IMR-90 (cell line): Measurements from ENCODE around the gene CD33. TPM values are rescaled to one million over a fixed set of nuclear protein-coding genes. Genes with fewer than 3 reads are reported as not detected.

Experiments used
- ATAC-seq: fragments of 200-7000 bp; cut with Tn5 transposase; 2 replicates; pipeline ENCODE4 v1.9.1; 2020; ENCODE audit warnings: low read depth, mild to moderate bottlenecking, moderate library complexity
- BruUV-seq: library from RNA; stranded (reverse); fragments of 400-500 nt; replicated peaks from 2 replicates; lab custom pipeline; 2021; lab: Mats Ljungman, UMichigan
- CTCF ChIA-PET: fragments of 300-600 bp; formaldehyde crosslinking; extraction: SDS; loops from one replicate; lab custom pipeline; 2021; ENCODE audit warnings: antibody characterized with exemption; lab: Yijun Ruan, JAX
- POLR2A ChIA-PET: fragments of 300-600 bp; sonication (Branson Sonifier 250); formaldehyde crosslinking; loops from one replicate; lab custom pipeline; 2022; ENCODE audit warnings: antibody characterized with exemption; ENCODE audit not compliant: unreplicated experiment; lab: Charles Lee
- DNase-seq: peaks from one replicate; pipeline ENCODE4 v3.0.0; 2013
- H2AFZ ChIP-seq: replicated peaks from 2 replicates; pipeline ENCODE3; 2013; ENCODE audit warnings: low read length, mild to moderate bottlenecking; ENCODE audit not compliant: poor library complexity
- H2AK5ac ChIP-seq: 2 replicates; pipeline ENCODE4 v1.6.1; 2013; ENCODE audit warnings: low read depth, low read length, inconsistent platforms
- H2AK9ac ChIP-seq: replicated peaks from 2 replicates; pipeline ENCODE3; 2013; ENCODE audit warnings: mild to moderate bottlenecking, low read depth, low read length, moderate library complexity; ENCODE audit not compliant: poor library complexity
- H2BK120ac ChIP-seq: 2 replicates; pipeline ENCODE4 v1.6.1; 2013; ENCODE audit warnings: low read depth, low read length, inconsistent platforms
- H2BK15ac ChIP-seq: 3 replicates; pipeline ENCODE4 v1.6.1; 2013; ENCODE audit warnings: low read depth, low read length, inconsistent platforms
- H2BK20ac ChIP-seq: 2 replicates; pipeline ENCODE4 v1.6.1; 2013; ENCODE audit warnings: low read depth, mild to moderate bottlenecking, inconsistent platforms, low read length, moderate library complexity
- H2BK5ac ChIP-seq: 2 replicates; pipeline ENCODE4 v1.6.1; 2013; ENCODE audit warnings: mild to moderate bottlenecking, low read depth, low read length, inconsistent platforms; ENCODE audit not compliant: poor library complexity, severe bottlenecking
- H3K14ac ChIP-seq: replicated peaks from 2 replicates; pipeline ENCODE4 v1.6.1; 2013; ENCODE audit warnings: low read depth, low read length, inconsistent platforms
- H3K18ac ChIP-seq: 2 replicates; pipeline ENCODE4 v1.6.1; 2013; ENCODE audit warnings: low read depth, low read length, control low read depth
- H3K23ac ChIP-seq: 2 replicates; pipeline ENCODE4 v1.6.1; 2013; ENCODE audit warnings: low read depth, low read length, inconsistent platforms
- H3K27ac ChIP-seq: 2 replicates; pipeline ENCODE4 v1.5.1; 2013; ENCODE audit warnings: mild to moderate bottlenecking, control low read depth, low read length; ENCODE audit not compliant: insufficient read depth
- H3K27me3 ChIP-seq: 2 replicates; pipeline ENCODE4 v1.6.1; 2013; ENCODE audit warnings: low read length; ENCODE audit not compliant: control insufficient read depth, insufficient read depth
- H3K36me3 ChIP-seq: 2 replicates; pipeline ENCODE4 v1.6.1; 2013; ENCODE audit warnings: low read length, mixed read lengths; ENCODE audit not compliant: control insufficient read depth, insufficient read depth
- H3K4ac ChIP-seq: 2 replicates; pipeline ENCODE4 v1.6.1; 2013; ENCODE audit warnings: low read depth, low read length, inconsistent platforms
- H3K4me1 ChIP-seq: 2 replicates; pipeline ENCODE4 v1.6.1; 2013; ENCODE audit warnings: low read length, mixed read lengths; ENCODE audit not compliant: control insufficient read depth, insufficient read depth
- H3K4me2 ChIP-seq: 2 replicates; pipeline ENCODE4 v1.6.1; 2013; ENCODE audit warnings: low read depth, mild to moderate bottlenecking, control low read depth, low read length, moderate library complexity
- H3K4me3 ChIP-seq: 2 replicates; pipeline ENCODE4 v1.5.1; 2013; ENCODE audit warnings: low read depth, mild to moderate bottlenecking, control low read depth, low read length, moderate library complexity; ENCODE audit not compliant: insufficient read depth
- H3K56ac ChIP-seq: 2 replicates; pipeline ENCODE4 v1.6.1; 2013; ENCODE audit warnings: low read length, inconsistent platforms; ENCODE audit not compliant: insufficient read depth; ENCODE audit errors: extremely low read depth
- H3K79me1 ChIP-seq, 2 experiments: 2 replicates each; pipeline ENCODE4 v1.6.1; 2013; ENCODE audit warnings: low read length in 2 of 2, inconsistent platforms in 1 of 2, low read depth in 1 of 2
- H3K9ac ChIP-seq: 2 replicates; pipeline ENCODE4 v1.6.1; 2013; ENCODE audit warnings: low read depth, low read length, control low read depth
- H3K9me1 ChIP-seq: 2 replicates; pipeline ENCODE4 v1.6.1; 2013; ENCODE audit warnings: low read length, inconsistent platforms; ENCODE audit not compliant: insufficient read depth
- H3K9me3 ChIP-seq: 2 replicates; pipeline ENCODE4 v1.6.1; 2013; ENCODE audit warnings: low read length; ENCODE audit not compliant: control insufficient read depth, insufficient read depth
- H4K20me1 ChIP-seq: 2 replicates; pipeline ENCODE4 v1.6.1; 2013; ENCODE audit warnings: low read length, inconsistent platforms; ENCODE audit not compliant: insufficient read depth
- H4K5ac ChIP-seq: 2 replicates; pipeline ENCODE4 v1.6.1; 2013; ENCODE audit warnings: mild to moderate bottlenecking, low read depth, low read length, control low read depth
- H4K8ac ChIP-seq, 2 experiments: 2 replicates each; pipeline ENCODE4 v1.6.1; 2013; ENCODE audit warnings: low read depth in 2 of 2, low read length in 2 of 2, control low read depth in 1 of 2, inconsistent platforms in 1 of 2
- H4K91ac ChIP-seq: 2 replicates; pipeline ENCODE4 v1.6.1; 2013; ENCODE audit warnings: low read depth, low read length, inconsistent platforms; ENCODE audit not compliant: insufficient read depth
- FOS ChIP-seq: fragments of 150-350 bp; IDR thresholded peaks from 2 replicates; pipeline ENCODE4 v1.6.1; 2016; ENCODE audit warnings: low read depth, low read length
- MAZ ChIP-seq: IDR thresholded peaks from 2 replicates; pipeline ENCODE4 v1.6.1; 2012; ENCODE audit warnings: low read depth, mild to moderate bottlenecking, low read length, improper control_type of control experiment, moderate library complexity, borderline replicate concordance
- MXI1 ChIP-seq: IDR thresholded peaks from 2 replicates; pipeline ENCODE4 v1.6.1; 2012; ENCODE audit warnings: low read depth, mild to moderate bottlenecking, low read length, moderate library complexity, borderline replicate concordance
- POLR2A ChIP-seq: IDR thresholded peaks from 2 replicates; pipeline ENCODE4 v1.6.1; 2012; ENCODE audit warnings: mild to moderate bottlenecking, low read depth, low read length
- RAD21 ChIP-seq: IDR thresholded peaks from 2 replicates; pipeline ENCODE4 v1.6.1; 2012; ENCODE audit warnings: low read length, improper control_type of control experiment
- SMC3 ChIP-seq: fragments of 150-350 bp; IDR thresholded peaks from 2 replicates; pipeline ENCODE4 v1.6.1; 2016; ENCODE audit warnings: low read depth, mild to moderate bottlenecking, antibody characterized with exemption, low read length, moderate library complexity
- WGBS, 2 experiments: methylation state at CpG; one replicate each; pipeline versions ENCODE4 v1.1.5 to v1.1.7; 2013; ENCODE audit warnings: missing lambda C conversion rate in 2 of 2; ENCODE audit not compliant: insufficient read length in 1 of 2; ENCODE audit errors: extremely low coverage in 2 of 2; 5-methylcytosine and 5-hydroxymethylcytosine counted together
- dilution Hi-C: fragments of 300-500 bp; cut with HindIII; formaldehyde crosslinking; loops from one replicate; pipeline ENCODE4 v1.14.3; 2018; ENCODE audit warnings: low sequenced_read_pairs; ENCODE audit not compliant: unreplicated experiment
- in situ Hi-C: fragments of 300-500 bp; cut with MboI; formaldehyde crosslinking; loops from 3 replicates; pipeline ENCODE4 v1.14.3; 2019; ENCODE audit warnings: low sequenced_read_pairs, inconsistent platforms, mixed read lengths
- intact Hi-C: fragments of 100-400 bp; cut with micrococcal nuclease; formaldehyde crosslinking; loops from 2 replicates; pipeline ENCODE4 v1.10.0; 2022
- polyA plus RNA-seq, 3 experiments: library from polyadenylated mRNA; depleted of rRNA; stranded (reverse); fragments of >200 nt; gene quantifications; 2 replicates each; pipeline ENCODE4 v1.2.3, GENCODE V29; 2012; ENCODE audit warnings: low replicate concordance in 1 of 3
- total RNA-seq: library from RNA; depleted of rRNA; stranded (reverse); fragments of >200 nt; gene quantifications from 2 replicates; pipeline ENCODE4 v1.2.3, GENCODE V29; 2012

Gene CD33
- total and polyA plus RNA-seq, 2 of the 4 experiments (the other 2 are of a cell fraction): not detected

DNA sequence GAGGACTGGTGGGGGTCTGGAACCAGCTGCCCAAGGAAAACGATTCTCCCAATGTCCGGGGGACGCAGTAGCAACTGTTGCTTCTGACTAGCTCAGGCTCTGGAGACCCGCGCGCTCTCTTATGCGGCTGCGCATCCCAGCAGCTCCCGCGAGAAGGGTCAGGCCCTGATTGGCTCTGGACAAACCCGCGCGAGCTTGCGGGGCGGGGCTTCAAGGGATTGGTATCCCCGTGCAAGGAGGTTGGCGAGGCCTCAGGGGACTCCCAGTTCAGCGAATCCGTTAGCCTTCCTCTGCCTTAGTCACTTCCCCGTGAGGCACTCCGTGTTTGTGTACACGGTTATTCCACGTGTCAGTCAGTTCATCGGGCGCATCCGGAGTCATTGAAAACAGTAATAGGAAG is 46.2 kb downstream of the CD33 start:
- no TSS peak for BruUV-seq
- no peak overlapping the region for H2AK9ac ChIP-seq
- CTCF ChIA-PET: interaction anchor here (0.9 to 1.4 kb wide), 2 partner anchors 12 to 13 kb away, joined by 3 read pairs; no protein-coding TSS in a partner anchor

More for the DNA sequence above, 46.2 kb downstream of the CD33 start:
- no peaks in the 10 kb centered on the region for H3K4me1 ChIP-seq
- H2AK5ac ChIP-seq: no peak overlapping the region
- peaks cover 4% of the 10 kb centered on the region; the same call in 1 of the 2 replicates for H3K9me3 ChIP-seq
- H3K4me2 ChIP-seq: no peak overlapping the region
- no peak overlapping the region for H2BK15ac ChIP-seq
- no peak overlapping the region for H3K4ac ChIP-seq
- no peaks in the 10 kb centered on the region for H3K36me3 ChIP-seq
- H4K91ac ChIP-seq: no peak overlapping the region
- H2BK5ac ChIP-seq: no peak overlapping the region
- ATAC-seq: no peak
- no peak overlapping the region for H3K9ac ChIP-seq
- no peaks in the 10 kb centered on the region for H3K79me1 ChIP-seq
- H3K18ac ChIP-seq: no peak overlapping the region
- no peaks in the 10 kb centered on the region for H3K9me1 ChIP-seq
- H2AFZ ChIP-seq: no peak overlapping the region
- DNase-seq: no peak
- no peak overlapping the region for H3K27ac ChIP-seq
- no peak overlapping the region for H3K14ac ChIP-seq
- no peak overlapping the region for H2BK20ac ChIP-seq
- H3K23ac ChIP-seq: no peak overlapping the region
- in situ Hi-C loops: no loop called here
- dilution Hi-C loops: no loop called here
- H4K5ac ChIP-seq: no peak overlapping the region
- POLR2A ChIA-PET: no interaction called here
- no peaks in the 10 kb centered on the region for H3K27me3 ChIP-seq
- TF ChIP-seq SMC3 (no peak), MXI1 (no peak), RAD21 (no peak), MAZ (no peak), POLR2A (no peak), FOS (no peak)
- H3K4me3 ChIP-seq: no peak overlapping the region
- H3K56ac ChIP-seq: no peak overlapping the region
- no peak overlapping the region for H2BK120ac ChIP-seq
- no peak overlapping the region for H4K8ac ChIP-seq
- 49% methylated on average over 11 of the region's 26 CpGs; no CpG with 5 or more reads in 1 of the 2 experiments for WGBS, 2 experiments
- intact Hi-C loops: no loop called here
- no peaks in the 10 kb centered on the region for H4K20me1 ChIP-seq
